CD4-positive, alpha-beta memory T cell (primary cell): ENCODE measurements around the gene CD302. TPM values are rescaled to one million over a fixed set of nuclear protein-coding genes. Genes with fewer than 3 reads are reported as not detected.

ENCODE experiments used
- CTCF ChIA-PET: fragments of 350-600 bp; sonication (Branson Sonifier 250); formaldehyde crosslinking; loops from one replicate; lab custom pipeline; 2021; ENCODE audit warnings: inconsistent platforms; ENCODE audit not compliant: partially characterized antibody; lab: Charles Lee
- POLR2A ChIA-PET: fragments of 350-600 bp; sonication (Branson Sonifier 250); formaldehyde crosslinking; loops from one replicate; lab custom pipeline; 2021; ENCODE audit not compliant: partially characterized antibody; lab: Charles Lee
- DNase-seq, 5 donors: peaks; one replicate each; pipeline versions ENCODE4 v3.0.0 to v3.0.0-alpha.2; 2020 to 2022; ENCODE audit warnings: mixed read lengths in 1 of 5
- H3K27ac ChIP-seq: one replicate; pipeline ENCODE4 v1.7.0; 2013; ENCODE audit warnings: low read depth, low read length
- H3K27me3 ChIP-seq: 2 replicates; pipeline ENCODE4 v1.7.0; 2013; ENCODE audit warnings: mild to moderate bottlenecking, low read length, moderate library complexity; ENCODE audit not compliant: insufficient read depth
- H3K36me3 ChIP-seq: 2 replicates; pipeline ENCODE4 v1.7.0; 2013; ENCODE audit warnings: mild to moderate bottlenecking, low read length, moderate library complexity; ENCODE audit not compliant: insufficient read depth
- H3K4me1 ChIP-seq: 2 replicates; pipeline ENCODE4 v1.7.0; 2013; ENCODE audit warnings: mild to moderate bottlenecking, low read length, moderate library complexity; ENCODE audit not compliant: insufficient read depth
- H3K4me3 ChIP-seq, 2 donors: one replicate each; pipeline ENCODE4 v1.7.0; 2013; ENCODE audit warnings: low read length in 2 of 2, mild to moderate bottlenecking in 1 of 2
- H3K9me3 ChIP-seq, 2 donors: one replicate each; pipeline ENCODE4 v1.7.0; 2013; ENCODE audit warnings: low read length in 2 of 2, control low read depth in 1 of 2; ENCODE audit not compliant: control insufficient read depth in 1 of 2
- H3K27ac Mint-ChIP-seq, 7 donors: one replicate each; pipeline ENCODE4 v1.8.0; 2020 to 2021; ENCODE audit warnings: mixed read lengths in 7 of 7, mild to moderate bottlenecking in 6 of 7, inconsistent platforms in 3 of 7, moderate library complexity in 3 of 7
- H3K27me3 Mint-ChIP-seq, 2 donors: one replicate each; pipeline ENCODE4 v1.8.0; 2020 to 2021; ENCODE audit warnings: mixed read lengths in 2 of 2
- H3K36me3 Mint-ChIP-seq, 2 donors: one replicate each; pipeline ENCODE4 v1.8.0; 2020 to 2021; ENCODE audit warnings: mixed read lengths in 2 of 2, inconsistent platforms in 1 of 2, mild to moderate bottlenecking in 1 of 2
- H3K4me1 Mint-ChIP-seq, 4 donors: one replicate each; pipeline ENCODE4 v1.8.0; 2020 to 2021; ENCODE audit warnings: mixed read lengths in 4 of 4, mild to moderate bottlenecking in 1 of 4
- H3K4me3 Mint-ChIP-seq, 8 donors: one replicate each; pipeline ENCODE4 v1.8.0; 2020 to 2021; ENCODE audit warnings: mixed read lengths in 8 of 8, mild to moderate bottlenecking in 7 of 8, moderate library complexity in 6 of 8, inconsistent platforms in 3 of 8
- H3K9me3 Mint-ChIP-seq, 8 donors: one replicate each; pipeline ENCODE4 v1.8.0; 2020 to 2021; ENCODE audit warnings: mixed read lengths in 8 of 8, mild to moderate bottlenecking in 5 of 8, inconsistent platforms in 3 of 8, moderate library complexity in 1 of 8
- intact Hi-C: fragments of 100-400 bp; cut with micrococcal nuclease; formaldehyde crosslinking; loops from one replicate; pipeline ENCODE4 v1.15.1; 2023
- polyA plus RNA-seq, 2 donors: library from polyadenylated mRNA; unstranded; fragments of 300-500 nt; fragmentation: Illumina TruSeq; gene quantifications; one replicate each; pipeline ENCODE4 v1.2.3, GENCODE V29; 2021
- total RNA-seq, 2 experiments: library from RNA; stranded (reverse); gene quantifications; one replicate each; pipeline ENCODE4 v1.2.3, GENCODE V29; 2021

The CD302 gene
- total and polyA plus RNA-seq, 4 experiments from 2014 or later = 0.12 to 1.0 (median 0.57) TPM

- H3K4me3 Mint-ChIP-seq = no peak overlapping the region
- peak overlapping the region in 1 of 7 donors; percentile 11 for H3K27ac Mint-ChIP-seq
- Histone ChIP-seq H3K36me3 (peaks cover 15% of the 10 kb centered on the region), H3K9me3 (no peaks in the 10 kb centered on the region), H3K27me3 (no peaks in the 10 kb centered on the region), H3K4me1 (no peaks in the 10 kb centered on the region), H3K27ac (no peak overlapping the region), H3K4me3 (no peak overlapping the region)
- peaks cover 0 to 2% (median 0%) of the 10 kb centered on the region in 8 donors for H3K9me3 Mint-ChIP-seq
- H3K4me1 Mint-ChIP-seq = peaks cover 0 to 3% (median 0%) of the 10 kb centered on the region in 4 donors
- ChIA-PET CTCF (no interaction called here), POLR2A (interaction anchor here (0.7 kb wide), 2 partner anchors 9 to 1084 kb away, joined by 3 to 6 read pairs; no protein-coding TSS in a partner anchor)
- H3K27me3 Mint-ChIP-seq = peaks cover 2 to 6% of the 10 kb centered on the region in 2 donors
- intact Hi-C loops = loop anchor here (10.0 kb wide), 1 partner anchor 290 kb away; no protein-coding TSS in a partner anchor
- H3K36me3 Mint-ChIP-seq = peaks cover 39 to 42% of the 10 kb centered on the region in 2 donors
- DNase-seq = no peak
These were observed 6.9 kb upstream of the CD302 start for GRCh38 chr2:159804941-159805340.

GRCh38 chr2:159803235-159803962 lies 5.4 kb upstream of the CD302 start:
- intact Hi-C loops = loop anchor here (10.0 kb wide), 1 partner anchor 289 kb away; no protein-coding TSS in a partner anchor
- peaks cover 15% of the 10 kb centered on the region for H3K36me3 ChIP-seq
- H3K4me3 ChIP-seq = no peak overlapping the region
- Mint-ChIP-seq H3K27me3 (peaks cover 10 to 21% of the 10 kb centered on the region in 2 donors), H3K4me3 (no peak overlapping the region), H3K4me1 (peaks cover 6 to 14% (median 9%) of the 10 kb centered on the region in 4 donors), H3K27ac (no peak overlapping the region), H3K36me3 (peaks cover 33% of the 10 kb centered on the region in 2 donors), H3K9me3 (peaks cover 0 to 2% (median 0%) of the 10 kb centered on the region in 8 donors)
- no peaks in the 10 kb centered on the region for H3K27me3 ChIP-seq
- POLR2A ChIA-PET = no interaction called here
- H3K4me1 ChIP-seq = peaks cover 6% of the 10 kb centered on the region
- CTCF ChIA-PET = no interaction called here
- H3K9me3 ChIP-seq = no peaks in the 10 kb centered on the region
- DNase-seq = no peak
- H3K27ac ChIP-seq = no peak overlapping the region

GRCh38 chr2:159802673-159803072 lies 4.7 kb upstream of the CD302 start:
- H3K27ac Mint-ChIP-seq = no peak overlapping the region
- H3K27me3 Mint-ChIP-seq = peaks cover 11 to 22% of the 10 kb centered on the region in 2 donors
- Histone ChIP-seq H3K9me3 (no peaks in the 10 kb centered on the region), H3K36me3 (peaks cover 10% of the 10 kb centered on the region), H3K4me3 (no peak overlapping the region), H3K4me1 (peaks cover 12% of the 10 kb centered on the region), H3K27ac (no peak overlapping the region), H3K27me3 (no peaks in the 10 kb centered on the region)
- peaks cover 0 to 2% (median 0%) of the 10 kb centered on the region in 8 donors for H3K9me3 Mint-ChIP-seq
- ChIA-PET POLR2A (no interaction called here), CTCF (no interaction called here)
- intact Hi-C loops = loop anchor here (10.0 kb wide), 1 partner anchor 288 kb away; no protein-coding TSS in a partner anchor
- H3K4me1 Mint-ChIP-seq = peaks cover 7 to 17% (median 12%) of the 10 kb centered on the region in 4 donors
- no peak for DNase-seq
- H3K4me3 Mint-ChIP-seq = no peak overlapping the region
- H3K36me3 Mint-ChIP-seq = peaks cover 27 to 28% of the 10 kb centered on the region in 2 donors

GRCh38 chr2:159799833-159800232 lies 1.8 kb upstream of the CD302 start:
- Mint-ChIP-seq H3K4me1 (peaks cover 10 to 31% (median 17%) of the 10 kb centered on the region in 4 donors), H3K27ac (no peak overlapping the region), H3K4me3 (no peak overlapping the region), H3K36me3 (peaks cover 5 to 8% of the 10 kb centered on the region in 2 donors), H3K27me3 (peaks cover 17 to 31% of the 10 kb centered on the region in 2 donors), H3K9me3 (peaks cover 0 to 2% (median 0%) of the 10 kb centered on the region in 8 donors)
- DNase-seq = no peak
- H3K27me3 ChIP-seq = no peaks in the 10 kb centered on the region
- H3K4me3 ChIP-seq = no peak overlapping the region
- ChIA-PET CTCF (no interaction called here), POLR2A (no interaction called here)
- no peaks in the 10 kb centered on the region for H3K36me3 ChIP-seq
- intact Hi-C loops = loop anchor here (10.0 kb wide), 1 partner anchor 285 kb away; no protein-coding TSS in a partner anchor
- peaks cover 16% of the 10 kb centered on the region for H3K4me1 ChIP-seq
- no peak overlapping the region for H3K27ac ChIP-seq
- H3K9me3 ChIP-seq = no peaks in the 10 kb centered on the region

GRCh38 chr2:159798376-159798725 lies 343 bp upstream of the CD302 start:
- Mint-ChIP-seq H3K27me3 (peaks cover 17 to 31% of the 10 kb centered on the region in 2 donors), H3K9me3 (peaks cover 0 to 2% (median 0%) of the 10 kb centered on the region in 8 donors), H3K27ac (no peak overlapping the region), H3K4me1 (peaks cover 10 to 31% (median 17%) of the 10 kb centered on the region in 4 donors), H3K36me3 (peaks cover 0 to 6% of the 10 kb centered on the region in 2 donors), H3K4me3 (peak overlapping the region; percentile 23 to 87 (median 76))
- Histone ChIP-seq H3K27me3 (no peaks in the 10 kb centered on the region), H3K27ac (no peak overlapping the region), H3K36me3 (no peaks in the 10 kb centered on the region), H3K9me3 (no peaks in the 10 kb centered on the region), H3K4me3 (peak overlapping the region in 1 of 2 donors; percentile 36), H3K4me1 (peaks cover 16% of the 10 kb centered on the region)
- no peak for DNase-seq
- POLR2A ChIA-PET = no interaction called here
- CTCF ChIA-PET = no interaction called here
- intact Hi-C loops = no loop called here

GRCh38 chr2:159797225-159797542 lies 824 bp downstream of the CD302 start:
- no peak overlapping the region for H3K27ac ChIP-seq
- H3K9me3 ChIP-seq = no peaks in the 10 kb centered on the region
- no peak overlapping the region for H3K4me3 ChIP-seq
- H3K36me3 Mint-ChIP-seq = peaks cover 2 to 6% of the 10 kb centered on the region in 2 donors
- DNase-seq = no peak
- H3K4me1 ChIP-seq = peaks cover 16% of the 10 kb centered on the region
- H3K9me3 Mint-ChIP-seq = peaks cover 0 to 2% (median 0%) of the 10 kb centered on the region in 8 donors
- no peaks in the 10 kb centered on the region for H3K36me3 ChIP-seq
- H3K27me3 ChIP-seq = no peaks in the 10 kb centered on the region
- H3K27me3 Mint-ChIP-seq = peaks cover 17 to 31% of the 10 kb centered on the region in 2 donors
- no peak overlapping the region for H3K27ac Mint-ChIP-seq
- POLR2A ChIA-PET = no interaction called here
- H3K4me3 Mint-ChIP-seq = peak overlapping the region; percentile 72 to 87 (median 75)
- peaks cover 10 to 31% (median 17%) of the 10 kb centered on the region in 4 donors for H3K4me1 Mint-ChIP-seq
- CTCF ChIA-PET = no interaction called here
- intact Hi-C loops = no loop called here
